SK-N-SH (cell line): ENCODE data around the gene SFXN5.

Source experiments
- CTCF ChIP-seq: fragments of 200-600 bp; sonication (generic); IDR thresholded peaks from 2 replicates; pipeline ENCODE4 v1.6.1; 2017; ENCODE audit warnings: antibody characterized with exemption, mild to moderate bottlenecking, moderate library complexity
- POLR2AphosphoS5 ChIP-seq: IDR thresholded peaks from 2 replicates; pipeline ENCODE4 v1.6.1; 2012; ENCODE audit warnings: low read depth, low read length

DNA sequence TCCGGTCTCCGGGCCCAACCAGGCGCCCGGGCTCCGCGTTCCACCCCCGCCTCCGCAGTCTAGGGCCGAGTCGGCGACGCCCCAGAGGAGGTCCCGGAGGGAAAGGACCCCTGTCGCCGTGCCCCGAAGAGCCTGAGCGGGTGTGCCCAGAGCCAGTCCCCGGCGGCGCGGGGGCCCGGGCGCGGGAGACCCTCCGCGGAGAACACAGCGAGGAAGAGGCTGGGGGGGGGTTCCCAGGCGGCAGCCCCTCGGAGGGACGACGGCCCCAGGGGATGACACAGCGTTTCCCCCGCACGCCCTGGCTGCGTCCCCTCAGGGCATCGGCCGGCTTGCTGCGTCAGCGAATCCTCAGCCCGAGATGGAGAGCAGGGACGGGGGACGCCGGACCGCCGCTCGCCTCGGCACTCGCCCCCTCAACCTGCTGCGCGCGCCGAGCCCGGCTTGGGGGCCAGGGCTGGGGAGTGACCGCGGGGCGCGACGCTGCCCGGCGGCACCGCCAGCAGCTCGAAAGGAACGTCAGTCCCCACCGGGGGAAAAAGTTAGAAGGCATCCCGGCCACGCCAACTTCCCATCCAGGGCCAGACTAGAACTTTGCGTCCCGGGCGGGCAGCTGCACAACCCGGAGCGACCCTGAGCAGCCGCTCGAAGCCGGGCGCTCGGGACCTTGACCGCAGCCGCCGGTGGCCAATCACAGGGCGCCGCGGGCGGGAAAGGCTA, 711 bp downstream of the SFXN5 start:
- TF ChIP-seq CTCF: no peak
- no peak for TF ChIP-seq POLR2AphosphoS5
